ENCODE measurements around the gene NPPC.
"Not testable (repeated sequence)": the region's sequence is repeated elsewhere in the genome, so short reads cannot be mapped to it uniquely, and the experiment has no call there.

Gene NPPC

DNA sequence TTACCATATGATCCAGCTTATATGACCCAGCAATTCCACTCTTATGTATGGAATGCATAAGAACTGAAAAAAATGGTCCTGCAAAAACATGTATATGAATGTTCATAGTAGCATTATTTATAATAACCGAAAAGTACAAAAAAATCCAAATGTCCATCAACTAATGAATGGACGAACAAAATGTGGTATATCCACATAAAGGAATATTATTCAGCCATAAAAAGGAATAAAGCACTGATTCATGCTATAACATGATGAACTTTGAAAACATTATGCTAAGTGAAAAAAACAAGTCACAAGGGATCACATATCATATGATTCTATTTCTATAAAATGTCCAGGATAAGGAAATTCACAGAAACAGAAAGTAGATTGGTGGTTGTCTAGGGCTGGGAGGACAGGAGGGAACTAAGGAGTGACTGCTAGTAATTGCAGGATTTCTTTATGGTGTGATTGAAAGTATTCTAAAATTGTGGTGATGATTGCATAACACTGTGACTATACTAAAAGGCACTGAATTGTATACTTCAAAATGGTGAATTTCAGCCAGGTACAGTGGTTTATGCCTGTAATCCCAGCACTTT is 25.3 kb upstream of the NPPC start:
- no peak overlapping the region for H3K4me3 ChIP-seq (ENCODE audit: low read length)
- H3K9ac ChIP-seq (ENCODE audit: low read length): no peak overlapping the region
- DNase-seq (ENCODE audit: low read depth): no peak
- H3K4me1 ChIP-seq (ENCODE audit: control insufficient read depth, insufficient read depth, low read length): no peaks in the 10 kb centered on the region
- H3K9me3 ChIP-seq (ENCODE audit: control insufficient read depth, low read length): peaks cover 9% of the 10 kb centered on the region
- H3K36me3 ChIP-seq (ENCODE audit: control insufficient read depth, insufficient read depth, low read length, severe bottlenecking): no peaks in the 10 kb centered on the region
- H3K27me3 ChIP-seq (replicated peaks; ENCODE audit: control insufficient read depth, insufficient read depth, low read length): peaks cover 4% of the 10 kb centered on the region

- Histone ChIP-seq H3K9ac (ENCODE audit: low read length) (no peak overlapping the region), H3K9me3 (ENCODE audit: control insufficient read depth, low read length) (peaks cover 9% of the 10 kb centered on the region), H3K4me1 (ENCODE audit: control insufficient read depth, insufficient read depth, low read length) (no peaks in the 10 kb centered on the region), H3K4me3 (ENCODE audit: low read length) (no peak overlapping the region), H3K27me3 (replicated peaks; ENCODE audit: control insufficient read depth, insufficient read depth, low read length) (peaks cover 19% of the 10 kb centered on the region), H3K36me3 (ENCODE audit: control insufficient read depth, insufficient read depth, low read length, severe bottlenecking) (no peaks in the 10 kb centered on the region)
- DNase-seq (ENCODE audit: low read depth): no peak
Measured at GRCh38 chr2:231947694-231948093, 21.5 kb upstream of the NPPC start.

DNA sequence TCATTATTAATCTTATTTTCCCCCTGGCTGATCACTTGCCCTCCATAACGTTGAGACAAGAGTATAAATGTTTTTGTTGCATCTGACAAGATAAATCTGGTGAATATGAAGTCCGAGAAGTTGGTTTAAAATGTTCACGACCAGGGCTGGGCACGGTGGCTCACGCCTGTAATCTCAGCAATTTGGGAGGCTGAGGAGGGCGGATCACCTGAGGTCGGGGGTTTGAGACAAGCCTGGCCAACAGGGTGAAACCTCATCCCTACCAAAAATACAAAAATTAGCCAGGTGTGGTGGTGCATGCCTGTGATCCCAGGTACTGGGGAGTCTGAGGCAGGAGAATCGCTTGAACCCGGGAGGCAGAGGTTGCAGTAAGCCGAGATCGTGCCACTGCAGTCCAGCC is 20.9 kb upstream of the NPPC start:
- not testable (repeated sequence) for H3K4me3 ChIP-seq (ENCODE audit: low read length); DNase-seq (ENCODE audit: low read depth); H3K9me3 ChIP-seq (ENCODE audit: control insufficient read depth, low read length); H3K9ac ChIP-seq (ENCODE audit: low read length); H3K4me1 ChIP-seq (ENCODE audit: control insufficient read depth, insufficient read depth, low read length); H3K36me3 ChIP-seq (ENCODE audit: control insufficient read depth, insufficient read depth, low read length, severe bottlenecking)
- H3K27me3 ChIP-seq (replicated peaks; ENCODE audit: control insufficient read depth, insufficient read depth, low read length): peaks cover 22% of the 10 kb centered on the region

- no peak for DNase-seq (ENCODE audit: low read depth)
- H3K27me3 ChIP-seq (replicated peaks; ENCODE audit: control insufficient read depth, insufficient read depth, low read length): peaks cover 29% of the 10 kb centered on the region
- peaks cover 5% of the 10 kb centered on the region for H3K9me3 ChIP-seq (ENCODE audit: control insufficient read depth, low read length)
- H3K4me3 ChIP-seq (ENCODE audit: low read length): no peak overlapping the region
- no peak overlapping the region for H3K9ac ChIP-seq (ENCODE audit: low read length)
- H3K36me3 ChIP-seq (ENCODE audit: control insufficient read depth, insufficient read depth, low read length, severe bottlenecking): no peaks in the 10 kb centered on the region
- no peaks in the 10 kb centered on the region for H3K4me1 ChIP-seq (ENCODE audit: control insufficient read depth, insufficient read depth, low read length)
Measured at GRCh38 chr2:231946241-231946814, 20.1 kb upstream of the NPPC start.

- no peak for DNase-seq (ENCODE audit: low read depth)
- Histone ChIP-seq H3K4me3 (ENCODE audit: low read length) (no peak overlapping the region), H3K9ac (ENCODE audit: low read length) (no peak overlapping the region), H3K36me3 (ENCODE audit: control insufficient read depth, insufficient read depth, low read length, severe bottlenecking) (no peaks in the 10 kb centered on the region), H3K9me3 (ENCODE audit: control insufficient read depth, low read length) (no peaks in the 10 kb centered on the region), H3K4me1 (ENCODE audit: control insufficient read depth, insufficient read depth, low read length) (no peaks in the 10 kb centered on the region), H3K27me3 (replicated peaks; ENCODE audit: control insufficient read depth, insufficient read depth, low read length) (peaks cover 42% of the 10 kb centered on the region)
Measured at GRCh38 chr2:231942180-231942579, 16.0 kb upstream of the NPPC start.

DNA sequence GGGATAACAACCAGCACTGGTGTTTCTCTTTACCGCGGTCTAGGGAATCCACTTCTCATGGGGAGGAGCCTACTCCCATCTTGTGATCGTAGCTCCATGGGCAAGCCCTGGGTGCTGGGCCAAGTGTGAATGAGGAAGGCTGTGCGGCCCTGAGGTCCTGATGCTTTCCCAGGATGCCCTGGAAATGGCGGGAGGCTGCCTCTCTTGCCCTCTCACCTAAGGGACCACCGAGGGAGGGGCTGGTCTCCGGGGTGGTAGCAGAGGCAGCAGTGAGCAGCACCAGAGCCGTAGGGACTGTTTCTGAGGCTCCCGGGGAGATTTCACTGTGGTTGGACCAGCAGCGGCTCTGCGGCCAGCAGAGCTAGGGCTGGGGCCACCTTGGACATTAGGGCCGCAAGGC is 15.5 kb upstream of the NPPC start:
- Histone ChIP-seq H3K9me3 (ENCODE audit: control insufficient read depth, low read length) (no peaks in the 10 kb centered on the region), H3K27me3 (replicated peaks; ENCODE audit: control insufficient read depth, insufficient read depth, low read length) (peaks cover 40% of the 10 kb centered on the region)

DNA sequence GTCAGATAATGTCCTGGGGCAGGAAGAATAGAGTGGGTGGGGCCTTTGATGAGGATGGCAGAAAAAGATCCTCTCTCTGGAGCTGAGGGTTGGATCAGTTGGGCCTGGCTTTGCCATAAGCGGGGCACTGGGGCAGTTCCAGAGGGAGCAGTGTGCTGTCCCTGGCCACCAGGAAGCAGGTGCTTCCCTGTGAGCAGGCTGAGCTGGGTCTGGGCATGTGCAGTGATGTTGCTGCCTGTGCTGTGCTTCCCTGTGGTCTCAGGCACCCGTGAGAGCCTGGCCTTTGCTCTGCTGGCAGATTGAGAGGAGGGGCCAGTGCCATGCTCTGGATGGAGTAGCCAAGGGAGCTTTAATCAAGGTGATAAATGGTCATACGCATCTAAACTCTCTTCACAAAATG is 14.6 kb upstream of the NPPC start:
- no peak overlapping the region for H3K9ac ChIP-seq (ENCODE audit: low read length)
- no peaks in the 10 kb centered on the region for H3K36me3 ChIP-seq (ENCODE audit: control insufficient read depth, insufficient read depth, low read length, severe bottlenecking)
- H3K4me3 ChIP-seq (ENCODE audit: low read length): no peak overlapping the region
- H3K27me3 ChIP-seq (replicated peaks; ENCODE audit: control insufficient read depth, insufficient read depth, low read length): peaks cover 34% of the 10 kb centered on the region
- H3K4me1 ChIP-seq (ENCODE audit: control insufficient read depth, insufficient read depth, low read length): no peaks in the 10 kb centered on the region
- H3K9me3 ChIP-seq (ENCODE audit: control insufficient read depth, low read length): no peaks in the 10 kb centered on the region
- no peak for DNase-seq (ENCODE audit: low read depth)

More for the DNA sequence above, 15.5 kb upstream of the NPPC start:
- Histone ChIP-seq H3K4me1 (ENCODE audit: control insufficient read depth, insufficient read depth, low read length) (no peaks in the 10 kb centered on the region), H3K9ac (ENCODE audit: low read length) (no peak overlapping the region), H3K36me3 (ENCODE audit: control insufficient read depth, insufficient read depth, low read length, severe bottlenecking) (no peaks in the 10 kb centered on the region), H3K4me3 (ENCODE audit: low read length) (no peak overlapping the region)
- DNase-seq (ENCODE audit: low read depth): no peak

DNA sequence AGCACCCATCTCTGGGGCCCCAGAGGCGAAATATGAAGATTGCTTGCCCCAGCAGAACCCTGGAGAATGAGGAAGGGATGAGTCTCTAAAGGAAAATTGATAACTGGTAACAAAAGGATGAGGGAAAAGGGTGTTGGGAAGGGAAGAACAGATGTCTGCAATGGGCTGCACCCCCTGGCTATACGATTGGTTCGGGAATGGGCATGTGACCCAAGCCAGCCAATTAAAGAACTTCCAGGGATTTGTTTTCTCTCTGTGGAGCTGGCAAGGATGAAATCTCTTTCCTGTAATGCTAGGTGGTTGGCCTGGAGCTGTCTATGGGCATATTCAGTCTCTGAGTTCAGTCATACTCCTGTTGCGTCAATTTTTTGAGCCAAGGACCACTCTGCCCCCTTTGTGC is 12.8 kb upstream of the NPPC start:
- H3K4me1 ChIP-seq (ENCODE audit: control insufficient read depth, insufficient read depth, low read length): no peaks in the 10 kb centered on the region
- no peaks in the 10 kb centered on the region for H3K36me3 ChIP-seq (ENCODE audit: control insufficient read depth, insufficient read depth, low read length, severe bottlenecking)
- no peak for DNase-seq (ENCODE audit: low read depth)
- peaks cover 42% of the 10 kb centered on the region for H3K27me3 ChIP-seq (replicated peaks; ENCODE audit: control insufficient read depth, insufficient read depth, low read length)
- H3K9ac ChIP-seq (ENCODE audit: low read length): no peak overlapping the region
- no peak overlapping the region for H3K4me3 ChIP-seq (ENCODE audit: low read length)
- no peaks in the 10 kb centered on the region for H3K9me3 ChIP-seq (ENCODE audit: control insufficient read depth, low read length)

- no peaks in the 10 kb centered on the region for H3K36me3 ChIP-seq (ENCODE audit: control insufficient read depth, insufficient read depth, low read length, severe bottlenecking)
- no peak for DNase-seq (ENCODE audit: low read depth)
- H3K27me3 ChIP-seq (replicated peaks; ENCODE audit: control insufficient read depth, insufficient read depth, low read length): peaks cover 46% of the 10 kb centered on the region
- no peak overlapping the region for H3K4me3 ChIP-seq (ENCODE audit: low read length)
- no peaks in the 10 kb centered on the region for H3K9me3 ChIP-seq (ENCODE audit: control insufficient read depth, low read length)
- no peak overlapping the region for H3K9ac ChIP-seq (ENCODE audit: low read length)
- H3K4me1 ChIP-seq (ENCODE audit: control insufficient read depth, insufficient read depth, low read length): no peaks in the 10 kb centered on the region
Measured at GRCh38 chr2:231937057-231937456, 10.9 kb upstream of the NPPC start.

DNA sequence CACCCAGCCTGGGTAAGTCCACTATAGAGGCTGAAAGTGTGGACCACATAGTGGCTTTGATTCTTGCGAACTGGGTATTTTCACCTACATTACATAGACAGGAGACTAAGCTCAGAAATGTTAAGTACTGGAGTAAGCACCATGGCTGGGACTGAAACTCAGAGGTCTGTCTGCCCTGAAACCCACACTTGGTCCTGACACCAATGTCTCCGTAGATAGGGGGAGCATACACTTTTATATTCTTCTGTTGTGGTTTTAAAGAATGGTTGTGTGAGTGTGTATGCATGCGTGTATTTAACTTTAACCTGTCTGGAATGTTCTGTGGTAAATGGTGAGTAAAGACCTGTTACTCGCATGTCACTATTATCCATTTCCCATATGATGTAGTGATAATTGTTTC is 10.3 kb upstream of the NPPC start:
- no peaks in the 10 kb centered on the region for H3K36me3 ChIP-seq (ENCODE audit: control insufficient read depth, insufficient read depth, low read length, severe bottlenecking)
- no peak overlapping the region for H3K9ac ChIP-seq (ENCODE audit: low read length)
- peaks cover 45% of the 10 kb centered on the region for H3K27me3 ChIP-seq (replicated peaks; ENCODE audit: control insufficient read depth, insufficient read depth, low read length)
- H3K4me1 ChIP-seq (ENCODE audit: control insufficient read depth, insufficient read depth, low read length): no peaks in the 10 kb centered on the region
- DNase-seq (ENCODE audit: low read depth): no peak
- H3K9me3 ChIP-seq (ENCODE audit: control insufficient read depth, low read length): no peaks in the 10 kb centered on the region
- H3K4me3 ChIP-seq (ENCODE audit: low read length): no peak overlapping the region

GRCh38 chr2:231935815-231936214 is 9.6 kb upstream of the NPPC start:
- Histone ChIP-seq H3K9ac (ENCODE audit: low read length) (no peak overlapping the region), H3K27me3 (replicated peaks; ENCODE audit: control insufficient read depth, insufficient read depth, low read length) (peaks cover 41% of the 10 kb centered on the region), H3K4me1 (ENCODE audit: control insufficient read depth, insufficient read depth, low read length) (peaks cover 6% of the 10 kb centered on the region), H3K4me3 (ENCODE audit: low read length) (no peak overlapping the region), H3K36me3 (ENCODE audit: control insufficient read depth, insufficient read depth, low read length, severe bottlenecking) (no peaks in the 10 kb centered on the region), H3K9me3 (ENCODE audit: control insufficient read depth, low read length) (no peaks in the 10 kb centered on the region)
- no peak for DNase-seq (ENCODE audit: low read depth)

GRCh38 chr2:231935207-231935524 is 9.0 kb upstream of the NPPC start:
- H3K9me3 ChIP-seq (ENCODE audit: control insufficient read depth, low read length): no peaks in the 10 kb centered on the region
- DNase-seq (ENCODE audit: low read depth): no peak
- no peak overlapping the region for H3K4me3 ChIP-seq (ENCODE audit: low read length)
- H3K36me3 ChIP-seq (ENCODE audit: control insufficient read depth, insufficient read depth, low read length, severe bottlenecking): no peaks in the 10 kb centered on the region
- peaks cover 9% of the 10 kb centered on the region for H3K4me1 ChIP-seq (ENCODE audit: control insufficient read depth, insufficient read depth, low read length)
- H3K9ac ChIP-seq (ENCODE audit: low read length): no peak overlapping the region
- peaks cover 46% of the 10 kb centered on the region for H3K27me3 ChIP-seq (replicated peaks; ENCODE audit: control insufficient read depth, insufficient read depth, low read length)

All from adipocyte (in vitro differentiated cells).